Muscle of leg (tissue), 16 donors: ENCODE measurements around the gene HIPK4. TPM values are rescaled to one million over a fixed set of nuclear protein-coding genes. Genes with fewer than 3 reads are reported as not detected.
"Not testable (repeated sequence)": the region's sequence is repeated elsewhere in the genome, so short reads cannot be mapped to it uniquely, and the experiment has no call there.

Experiments
- DNase-seq: peaks from one replicate; pipeline ENCODE4 v3.0.0; 2013
- H3K27ac ChIP-seq: one replicate; pipeline ENCODE4 v1.5.1; 2013; ENCODE audit warnings: mild to moderate bottlenecking, low read length, control low read depth
- H3K27me3 ChIP-seq: one replicate; pipeline ENCODE4 v1.6.1; 2013; ENCODE audit warnings: low read length; ENCODE audit not compliant: control insufficient read depth, insufficient read depth
- H3K36me3 ChIP-seq: one replicate; pipeline ENCODE4 v1.6.1; 2013; ENCODE audit warnings: low read length; ENCODE audit not compliant: control insufficient read depth, insufficient read depth
- H3K4me1 ChIP-seq: one replicate; pipeline ENCODE4 v1.6.1; 2013; ENCODE audit warnings: low read length; ENCODE audit not compliant: control insufficient read depth, insufficient read depth
- H3K4me3 ChIP-seq: one replicate; pipeline ENCODE4 v1.5.1; 2013; ENCODE audit warnings: low read length, control low read depth
- H3K9me3 ChIP-seq: replicated peaks from 2 replicates; pipeline ENCODE4 v1.6.1; 2013; ENCODE audit warnings: low read depth, low read length; ENCODE audit not compliant: control insufficient read depth
- WGBS: methylation state at CpG from one replicate; pipeline ENCODE4 v1.1.5; 2013; ENCODE audit warnings: missing lambda C conversion rate; ENCODE audit not compliant: insufficient coverage; 5-methylcytosine and 5-hydroxymethylcytosine counted together
- long read RNA-seq, 11 donors: transcript quantifications; one replicate each; lab custom pipeline, GENCODE V29; 2026
- polyA plus RNA-seq, 8 donors: library from polyadenylated mRNA; unstranded; fragments of 120-200 nt; gene quantifications; one replicate each; pipeline versions ENCODE4 v1.2.1 to v1.2.3, GENCODE V29; 2013; ENCODE audit warnings: inconsistent platforms in 1 of 8, low replicate concordance in 1 of 8; ENCODE audit not compliant: insufficient read length in 8 of 8, insufficient read depth in 1 of 8
- total RNA-seq: library from RNA; stranded (reverse); fragments of 120-200 nt; gene quantifications from one replicate; pipeline ENCODE4 v1.2.4, GENCODE V29; 2013

Gene HIPK4
- total RNA-seq (0.13 TPM), polyA plus RNA-seq (1 to 10 TPM; 1.2 to 3.7 (median 1.9) TPM)
- long read RNA-seq, donor 1 = 0 reads
- long read RNA-seq, donor 2 = 0 reads
- long read RNA-seq, donor 3 = 0 reads
- long read RNA-seq, donor 4 = 0 reads
- long read RNA-seq, donor 5 = 0 reads
- long read RNA-seq, donor 6 = 0 reads
- long read RNA-seq, donor 7 = 0 reads
- long read RNA-seq, donor 8 = 0 reads
- long read RNA-seq, donor 9 = 0 reads
- long read RNA-seq, donor 10 = 0 reads
- long read RNA-seq, donor 11 = 0 reads

GRCh38 chr19:40390084-40390742, at the start of gene HIPK4:
Gene HIPK4 (minus strand): TSS chr19:40390181. CDS start chr19:40389902, 279 bp downstream.
- no peaks in the 10 kb centered on the region for H3K36me3 ChIP-seq
- WGBS = 74% methylated on average over 10 of the region's 10 CpGs
- H3K4me1 ChIP-seq = peaks cover 3% of the 10 kb centered on the region
- H3K9me3 ChIP-seq = no peaks in the 10 kb centered on the region
- no peaks in the 10 kb centered on the region for H3K27me3 ChIP-seq
- H3K4me3 ChIP-seq = no peak within 1 kb of the TSS
- DNase-seq = no peak
- H3K27ac ChIP-seq = no peak within 1 kb of the TSS

GRCh38 chr19:40438284-40438683, 48.3 kb upstream of the HIPK4 start:
- no peak overlapping the region for H3K4me3 ChIP-seq
- no peaks in the 10 kb centered on the region for H3K9me3 ChIP-seq
- H3K36me3 ChIP-seq = peaks cover 28% of the 10 kb centered on the region
- no peak for DNase-seq
- H3K27ac ChIP-seq = no peak overlapping the region
- WGBS = 86% methylated on average over 3 of the region's 3 CpGs
- peaks cover 30% of the 10 kb centered on the region for H3K4me1 ChIP-seq
- H3K27me3 ChIP-seq = no peaks in the 10 kb centered on the region

- Histone ChIP-seq H3K4me3 (peak overlapping the region; percentile 38), H3K36me3 (no peaks in the 10 kb centered on the region), H3K27ac (peak overlapping the region; percentile 99), H3K27me3 (no peaks in the 10 kb centered on the region), H3K4me1 (peaks cover 24% of the 10 kb centered on the region), H3K9me3 (no peaks in the 10 kb centered on the region)
- peak; percentile 98 for DNase-seq
- WGBS = under 1% methylated on average over 41 of the region's 50 CpGs
Observed at GRCh38 chr19:40433391-40434216, 43.6 kb upstream of the HIPK4 start.

- peak overlapping the region; percentile 38 for H3K4me3 ChIP-seq
- no CpG with 5 or more reads among the region's 7 CpGs for WGBS
- H3K27me3 ChIP-seq, DNase-seq, H3K36me3 ChIP-seq, H3K9me3 ChIP-seq: not testable (repeated sequence)
- peak overlapping the region; percentile 99 for H3K27ac ChIP-seq
- peaks cover 24% of the 10 kb centered on the region for H3K4me1 ChIP-seq
Observed at GRCh38 chr19:40432760-40433159, 42.8 kb upstream of the HIPK4 start.

GRCh38 chr19:40431698-40432097, 41.7 kb upstream of the HIPK4 start:
- H3K4me1 ChIP-seq = peaks cover 24% of the 10 kb centered on the region
- no peak overlapping the region for H3K4me3 ChIP-seq
- no peaks in the 10 kb centered on the region for H3K27me3 ChIP-seq
- no peaks in the 10 kb centered on the region for H3K9me3 ChIP-seq
- peak overlapping the region; percentile 99 for H3K27ac ChIP-seq
- no peaks in the 10 kb centered on the region for H3K36me3 ChIP-seq
- WGBS = no CpG with 5 or more reads among the region's 3 CpGs
- DNase-seq = no peak

- not testable (repeated sequence) for H3K36me3 ChIP-seq, H3K4me3 ChIP-seq, H3K27ac ChIP-seq, DNase-seq, H3K27me3 ChIP-seq, H3K9me3 ChIP-seq
- H3K4me1 ChIP-seq = peaks cover 29% of the 10 kb centered on the region
- WGBS = 100% methylated on average over 3 of the region's 10 CpGs
Observed at GRCh38 chr19:40430242-40430641, 40.3 kb upstream of the HIPK4 start.

GRCh38 chr19:40428197-40428596, 38.2 kb upstream of the HIPK4 start:
- H3K4me1 ChIP-seq = peaks cover 34% of the 10 kb centered on the region
- H3K36me3 ChIP-seq, H3K27ac ChIP-seq, DNase-seq, H3K4me3 ChIP-seq, H3K27me3 ChIP-seq, H3K9me3 ChIP-seq: not testable (repeated sequence)
- 80% methylated on average over 1 of the region's 7 CpGs for WGBS

GRCh38 chr19:40425450-40426287, 35.7 kb upstream of the HIPK4 start, which contains the start of gene SERTAD1:
Gene SERTAD1 (minus strand): TSS chr19:40425992. CDS start chr19:40423546, 2,446 bp downstream.
- Histone ChIP-seq H3K27ac (peak within 1 kb of the TSS; percentile 99), H3K4me3 (peak within 1 kb of the TSS; percentile 84), H3K9me3 (no peaks in the 10 kb centered on the region), H3K27me3 (no peaks in the 10 kb centered on the region), H3K36me3 (peaks cover 13% of the 10 kb centered on the region), H3K4me1 (peaks cover 40% of the 10 kb centered on the region)
- peak; percentile 100 for DNase-seq
- under 1% methylated on average over 55 of the region's 75 CpGs for WGBS

- DNase-seq = peak; percentile 50
- Histone ChIP-seq H3K27me3 (no peaks in the 10 kb centered on the region), H3K36me3 (peaks cover 13% of the 10 kb centered on the region), H3K4me3 (peak overlapping the region; percentile 84), H3K4me1 (peaks cover 40% of the 10 kb centered on the region), H3K27ac (peak overlapping the region; percentile 99), H3K9me3 (no peaks in the 10 kb centered on the region)
- WGBS = under 1% methylated on average over 23 of the region's 28 CpGs
Observed at GRCh38 chr19:40424637-40425449, 34.9 kb upstream of the HIPK4 start.
